Ecto neural progenitor cell (in vitro differentiated cells): ENCODE results near the gene GPR15LG.

Experiments used
- DNase-seq: peaks from one replicate; pipeline ENCODE4 v3.0.0-alpha.2; 2018; ENCODE audit warnings: low spot score

The GPR15LG gene

DNA sequence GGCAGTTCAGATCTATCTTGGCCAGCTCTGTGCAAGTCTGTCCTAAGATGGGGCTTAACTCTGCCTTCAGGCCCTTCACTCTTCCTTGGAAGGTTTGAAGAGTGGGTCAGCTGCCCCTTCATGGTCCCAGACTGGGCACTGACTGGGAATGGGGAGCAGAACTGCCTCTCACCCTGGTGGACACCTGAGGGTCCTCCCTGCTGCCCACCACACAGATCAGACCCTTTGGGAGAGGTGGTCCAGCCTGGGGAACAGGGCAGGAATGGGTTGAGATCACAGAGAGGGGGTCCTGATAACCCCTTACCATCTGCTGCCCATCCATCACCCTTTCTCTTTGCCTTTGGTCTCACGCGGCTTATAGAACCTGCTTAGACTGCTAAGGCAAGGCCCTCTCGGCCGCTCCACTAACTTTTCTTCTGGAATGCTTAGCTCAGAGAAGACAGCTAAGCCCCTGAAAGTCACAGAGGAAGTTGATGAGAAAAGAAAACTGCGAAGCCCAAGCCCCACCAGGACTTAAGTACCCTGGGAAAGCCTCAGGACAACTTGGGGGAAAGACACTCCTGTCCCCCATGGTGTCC is 20.3 kb downstream of the GPR15LG start:
- DNase-seq: peak; percentile 59

GRCh38 chr10:84194424-84195043 is 20.9 kb downstream of the GPR15LG start, which contains the start of gene CDHR1:
CDHR1 (plus strand) TSS chr10:84194537; CDS start chr10:84194761, 224 bp downstream.
- DNase-seq: peak; percentile 83

DNA sequence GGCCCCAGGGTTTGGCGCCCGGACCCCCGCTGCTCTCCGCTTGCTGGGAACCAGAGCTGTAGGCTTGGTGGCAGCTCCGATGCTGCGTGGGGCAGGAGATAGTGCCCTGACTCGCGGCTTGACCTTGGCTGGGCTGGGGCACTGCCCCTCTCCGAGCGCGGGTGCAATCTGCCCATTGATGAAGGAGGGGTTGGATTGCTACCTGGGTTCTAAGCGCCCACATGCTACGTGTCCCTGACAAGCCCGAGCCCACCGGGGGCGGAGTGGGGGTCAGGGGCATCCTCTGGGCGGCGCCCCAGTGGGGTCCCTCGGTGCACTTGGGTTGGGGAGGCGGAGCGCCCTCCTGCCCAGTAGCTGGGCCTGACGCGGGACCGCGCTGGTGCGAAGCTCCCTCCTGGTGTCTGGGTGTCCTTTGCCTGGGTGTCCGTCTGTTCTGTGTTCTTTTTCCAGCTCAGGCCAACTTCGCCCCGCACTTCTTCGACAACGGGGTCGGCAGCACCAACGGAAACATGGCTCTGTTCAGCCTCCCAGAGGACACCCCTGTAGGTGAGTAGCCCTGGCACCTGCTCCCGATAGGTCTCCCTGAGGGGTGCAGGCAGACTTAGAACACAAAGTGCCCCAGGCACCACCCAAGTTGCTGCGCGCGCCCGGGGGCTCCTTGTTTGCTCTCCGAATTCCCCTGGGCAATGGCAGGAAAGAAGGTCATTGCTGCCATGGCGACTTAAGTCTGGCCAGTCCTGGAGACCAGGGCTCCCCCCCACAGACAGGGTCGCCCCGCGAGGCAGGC is 21.6 kb downstream of the GPR15LG start:
- no peak for DNase-seq

DNA sequence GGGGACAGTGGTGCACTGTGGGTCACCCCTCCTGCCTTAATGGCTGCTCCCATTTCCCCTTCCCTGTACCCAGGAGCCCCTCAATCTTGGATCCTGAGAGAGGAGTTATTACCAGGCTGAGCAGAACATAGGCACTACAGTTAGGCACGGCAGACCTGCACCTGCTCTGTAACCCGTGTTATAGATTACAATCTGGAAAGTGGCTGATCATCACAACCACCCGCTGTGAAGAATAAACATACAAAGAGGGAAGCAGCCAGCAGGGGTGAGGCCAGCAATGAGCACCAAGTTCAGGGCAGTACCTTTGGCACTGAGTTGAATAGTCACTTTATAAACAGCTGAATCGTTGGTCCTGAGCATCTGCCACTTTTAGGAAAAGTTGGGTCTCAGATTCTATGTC is 22.5 kb downstream of the GPR15LG start:
- DNase-seq: no peak

GRCh38 chr10:84196941-84197340 is 23.3 kb downstream of the GPR15LG start:
- DNase-seq: no peak

GRCh38 chr10:84197643-84198042 is 24.0 kb downstream of the GPR15LG start:
- DNase-seq: no peak

DNA sequence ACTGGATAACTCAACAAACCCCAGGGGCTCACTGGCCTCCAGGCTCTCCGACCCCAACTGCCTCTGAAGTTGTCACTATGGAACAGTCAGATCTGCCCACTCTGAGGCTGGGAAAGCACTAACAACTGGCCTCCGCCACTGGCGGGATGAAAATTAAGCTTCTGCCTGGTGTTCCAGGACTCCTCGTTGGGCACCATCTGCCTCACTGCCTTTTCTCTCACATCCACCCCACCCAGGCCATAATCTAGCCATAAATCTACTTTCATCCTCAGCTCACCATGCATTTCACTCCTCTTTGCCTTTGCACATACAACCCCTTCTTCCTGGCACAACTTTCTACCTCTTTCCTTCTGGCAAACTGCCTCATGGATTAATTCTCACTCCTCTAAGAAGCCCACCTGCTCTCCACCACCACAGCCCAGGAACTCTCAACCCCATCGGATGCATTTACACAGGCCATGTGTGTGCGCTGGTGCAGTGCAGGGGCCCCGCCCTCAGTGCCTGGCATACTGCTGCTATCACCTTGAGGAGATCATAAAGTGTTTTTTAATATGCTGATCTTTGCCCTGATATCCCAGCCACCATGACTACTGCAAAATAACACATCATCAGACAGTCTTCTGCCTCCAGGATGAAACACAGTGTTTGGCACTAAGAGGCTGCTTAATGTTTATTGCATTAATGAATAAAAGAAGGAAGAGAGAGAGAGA is 24.8 kb downstream of the GPR15LG start:
- DNase-seq: no peak

DNA sequence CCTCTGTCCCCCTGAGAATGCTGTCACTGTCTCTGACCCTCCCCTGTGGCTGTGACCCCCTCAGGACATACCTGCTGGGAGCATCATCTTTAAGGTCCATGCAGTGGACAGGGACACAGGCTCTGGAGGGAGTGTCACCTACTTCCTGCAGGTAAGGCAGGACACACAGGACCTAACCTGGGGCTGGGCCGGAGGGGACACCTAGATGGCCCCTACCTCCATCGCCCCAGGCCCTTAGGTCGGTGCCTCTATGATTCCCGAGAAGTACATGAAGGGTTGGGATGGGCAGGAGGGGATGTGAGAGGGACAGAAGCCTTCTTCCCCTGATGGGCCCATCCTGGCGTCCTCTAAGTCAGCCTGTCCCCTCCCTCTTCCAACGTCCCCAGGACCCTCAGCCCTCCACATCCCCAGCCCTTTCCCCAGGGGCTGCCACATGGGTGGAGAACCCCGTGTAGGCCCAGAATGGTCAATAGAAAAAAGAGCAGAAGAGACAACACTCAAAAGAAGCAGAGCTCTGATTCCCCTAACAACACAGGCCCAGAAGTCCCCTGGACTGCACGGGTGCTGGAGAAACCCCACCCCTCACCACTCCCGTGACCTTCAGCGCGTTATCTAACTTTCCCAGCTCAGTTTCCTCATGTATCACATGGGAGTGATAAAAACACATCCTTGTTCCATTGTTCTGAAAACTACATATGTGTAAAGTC is 27.1 kb downstream of the GPR15LG start:
- no peak for DNase-seq

DNA sequence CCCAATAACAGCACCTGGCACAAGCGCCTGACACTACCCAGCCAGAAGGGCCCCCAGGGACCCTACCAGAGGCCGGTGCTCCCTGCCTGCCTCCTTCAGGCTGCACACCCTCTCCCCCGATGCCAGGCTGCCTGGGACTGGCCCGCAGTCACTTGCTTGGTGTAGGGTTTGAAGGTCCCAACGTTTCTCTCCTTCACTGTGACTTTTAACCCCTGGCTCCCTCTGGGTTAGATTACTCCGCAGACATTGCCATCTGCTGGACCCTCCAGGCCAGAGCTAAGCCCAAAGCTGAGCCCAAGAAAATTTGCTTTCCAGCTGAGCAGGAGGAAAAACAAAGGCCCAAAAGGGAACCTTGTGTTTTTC is 27.6 kb downstream of the GPR15LG start:
- no peak for DNase-seq

DNA sequence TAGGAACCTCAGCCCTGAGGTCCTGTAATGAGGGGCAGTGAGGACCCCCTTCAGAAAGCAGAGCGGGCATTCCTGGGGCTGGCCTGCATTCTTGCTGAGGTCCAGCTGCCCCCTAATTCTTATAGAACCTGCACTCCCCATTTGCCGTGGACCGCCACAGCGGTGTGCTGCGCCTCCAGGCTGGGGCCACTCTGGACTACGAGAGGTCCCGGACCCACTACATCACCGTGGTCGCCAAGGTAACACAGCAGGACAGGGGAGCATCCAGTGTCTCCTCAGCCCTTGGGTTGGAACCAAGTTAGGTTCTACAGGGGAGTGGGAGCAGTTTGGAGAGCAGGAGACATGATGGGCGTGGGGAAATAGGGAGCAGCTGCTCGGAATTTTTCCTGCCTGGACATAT is 28.1 kb downstream of the GPR15LG start:
- DNase-seq: no peak

DNA sequence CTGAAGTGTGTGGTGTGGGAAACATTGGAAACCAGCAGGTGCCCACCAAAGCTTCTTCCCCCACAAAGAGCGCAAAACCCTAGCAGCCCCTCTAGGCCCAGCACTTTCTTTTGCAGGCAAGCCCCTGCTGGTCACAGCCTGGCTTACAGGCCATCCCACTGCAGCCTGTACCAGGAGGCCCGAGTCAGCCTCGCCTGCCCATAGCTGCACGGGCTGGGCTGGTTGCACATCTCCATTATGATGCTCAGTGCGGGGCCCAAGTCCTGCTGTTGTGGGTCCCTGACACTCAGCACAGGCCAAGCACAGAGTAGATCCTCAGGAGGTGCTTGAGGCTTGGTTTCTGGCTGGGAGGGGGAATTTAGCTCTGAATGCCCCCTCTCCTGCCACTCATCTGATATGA is 28.7 kb downstream of the GPR15LG start:
- DNase-seq: no peak

- DNase-seq: no peak
These were observed 30.5 kb downstream of the GPR15LG start for GRCh38 chr10:84204122-84204521.

DNA sequence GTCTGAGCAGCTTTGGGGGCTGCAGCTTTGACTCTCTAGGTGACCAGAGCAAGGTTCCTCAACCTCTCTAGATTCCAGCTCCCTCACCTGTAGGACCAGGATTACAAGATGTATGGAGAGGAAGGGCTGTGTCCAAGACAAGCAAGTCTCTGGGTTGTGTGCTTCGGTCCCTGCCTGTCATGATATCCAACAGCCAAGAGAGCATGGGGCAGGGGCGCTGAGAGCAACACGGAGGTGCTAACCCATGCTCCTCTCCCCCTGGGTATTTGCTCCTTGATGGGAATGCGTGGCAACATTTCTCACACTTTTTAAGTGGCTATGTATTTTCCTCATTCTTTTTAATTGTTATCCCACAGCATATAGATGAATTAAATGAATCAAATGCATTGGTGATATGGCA is 31.0 kb downstream of the GPR15LG start:
- DNase-seq: no peak

DNA sequence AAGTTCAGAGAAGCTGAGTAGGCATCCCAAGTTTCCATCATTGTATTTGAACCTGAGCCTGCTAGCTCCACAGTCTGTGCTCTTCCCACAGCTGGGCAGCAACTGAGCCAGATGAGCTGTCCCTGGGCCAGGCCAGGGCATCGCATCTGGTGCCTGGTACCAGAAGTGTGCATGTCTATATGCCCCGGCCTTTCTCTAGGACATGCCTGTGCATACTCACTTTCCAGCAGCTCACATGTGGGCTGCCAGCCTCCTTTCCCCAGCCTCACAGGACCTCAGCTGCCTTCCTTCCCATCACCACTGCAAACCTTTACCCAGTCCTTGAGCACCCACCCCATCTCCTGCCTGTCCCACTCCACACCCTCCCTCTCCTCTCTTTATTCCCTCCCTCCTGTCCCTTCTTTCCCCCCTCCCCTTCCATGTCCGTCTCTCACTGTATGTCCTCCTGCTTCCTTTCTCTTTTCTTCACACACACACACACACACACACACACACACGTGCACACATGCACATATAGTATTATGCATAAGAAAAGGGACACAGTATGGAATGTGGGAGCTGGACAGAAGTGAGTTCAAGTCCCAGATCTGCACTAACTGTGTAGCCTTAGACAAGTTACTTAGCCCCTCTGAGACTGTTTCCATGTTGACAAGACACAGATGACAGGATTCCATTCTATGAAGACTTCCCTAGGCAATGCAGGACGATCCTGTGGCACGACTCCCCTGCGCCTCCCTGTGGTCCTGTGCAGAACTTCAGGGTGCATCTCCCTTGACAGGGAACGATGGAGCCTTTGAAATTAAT is 31.6 kb downstream of the GPR15LG start:
- DNase-seq: peak; percentile 76

GRCh38 chr10:84205853-84206525 is 32.4 kb downstream of the GPR15LG start:
- DNase-seq: no peak

DNA sequence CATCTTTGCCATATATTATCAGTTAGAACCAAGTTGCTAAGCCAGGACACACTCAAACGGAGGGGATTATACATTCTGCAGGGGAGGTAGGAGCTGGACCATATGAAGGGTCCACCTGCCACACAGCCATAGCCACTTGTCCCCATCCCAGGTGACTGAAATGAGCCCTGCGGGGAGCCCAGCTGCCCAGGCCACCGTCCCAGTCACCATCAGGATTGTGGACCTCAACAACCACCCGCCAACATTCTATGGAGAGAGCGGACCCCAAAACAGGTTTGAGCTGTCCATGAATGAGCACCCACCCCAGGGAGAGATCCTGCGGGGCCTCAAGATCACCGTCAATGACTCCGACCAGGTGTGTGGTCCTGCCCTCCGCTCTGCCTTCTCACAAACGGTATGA is 34.4 kb downstream of the GPR15LG start:
- DNase-seq: no peak

DNA sequence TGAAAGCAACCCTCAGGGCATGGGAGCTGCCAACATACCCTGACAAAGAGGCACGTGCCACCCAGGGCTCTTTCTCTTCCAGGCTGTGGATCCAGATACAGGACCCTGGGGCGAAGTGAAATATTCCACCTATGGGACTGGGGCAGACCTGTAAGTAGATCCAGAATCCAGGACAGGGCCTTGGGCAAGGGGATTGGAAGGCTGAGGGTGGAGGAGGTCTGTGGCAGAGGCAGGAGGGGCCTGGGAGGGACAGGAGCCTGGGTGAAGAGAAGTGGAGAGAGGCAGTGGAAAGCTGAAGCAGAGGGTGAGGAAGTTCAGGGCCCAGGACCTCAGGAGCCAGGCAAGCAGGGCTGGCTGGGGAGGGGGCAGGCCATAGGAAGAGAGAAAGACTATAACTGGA is 38.0 kb downstream of the GPR15LG start:
- no peak for DNase-seq

- no peak for DNase-seq
These were observed 38.4 kb downstream of the GPR15LG start for GRCh38 chr10:84212014-84212413.

DNA sequence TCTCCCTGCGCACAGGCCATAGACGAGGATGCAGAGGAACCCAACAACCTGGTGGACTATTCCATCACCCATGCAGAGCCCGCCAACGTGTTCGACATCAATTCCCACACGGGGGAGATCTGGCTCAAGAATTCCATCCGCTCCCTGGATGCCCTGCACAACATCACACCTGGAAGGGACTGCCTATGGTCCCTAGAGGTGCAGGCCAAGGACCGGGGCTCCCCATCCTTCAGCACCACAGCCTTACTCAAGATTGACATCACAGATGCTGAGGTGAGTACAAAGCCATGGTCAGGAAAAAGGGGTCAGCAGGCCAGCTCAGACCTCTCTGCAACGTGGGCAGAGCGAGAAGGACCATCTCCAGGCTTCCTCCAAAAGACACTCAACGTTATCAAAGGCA is 39.5 kb downstream of the GPR15LG start:
- no peak for DNase-seq

- no peak for DNase-seq
These were observed 40.5 kb downstream of the GPR15LG start for GRCh38 chr10:84214046-84214572.
